ENCODE data around the gene PRDM16. TPM values are rescaled to one million over a fixed set of nuclear protein-coding genes. Genes with fewer than 3 reads are reported as not detected.

The PRDM16 gene
- polyA plus RNA-seq, 2 of the 4 experiments (the other 2 are of a cell fraction), result 0.03 to 0.35 TPM

DNA sequence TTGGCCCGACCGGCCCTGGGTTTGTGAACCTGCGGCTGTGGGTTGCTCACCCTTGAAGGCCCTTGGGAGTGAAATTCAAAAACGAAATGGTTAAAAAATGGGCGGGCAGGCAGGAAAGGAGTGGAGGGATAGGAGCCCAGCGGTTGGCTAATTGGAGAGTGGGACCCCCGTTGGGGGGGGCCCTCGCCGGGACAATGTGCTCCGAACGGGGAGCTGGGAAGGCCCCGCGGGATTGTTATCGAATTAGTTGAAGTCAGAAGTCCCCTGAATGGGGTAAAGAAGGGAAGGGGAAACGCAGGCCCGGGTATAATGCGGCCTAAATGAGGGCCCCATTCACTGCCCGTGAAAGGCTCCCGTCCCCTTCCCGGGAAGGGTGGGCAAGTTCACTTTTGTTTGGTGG lies 135.7 kb downstream of the PRDM16 start:
- Histone ChIP-seq H3K4me1 (no peaks in the 10 kb centered on the region), H3K9me3 (no peaks in the 10 kb centered on the region), H3K4me3 (no peak overlapping the region), H3K27ac (no peak overlapping the region), H3K4me2 (no peak overlapping the region)
- ChIA-PET POLR2A (no interaction called here), CTCF (no interaction called here)
- WGBS (ENCODE audit: missing lambda C conversion rate), result 62% methylated on average over 19 of the region's 20 CpGs
- TF ChIP-seq FOSB (CRISPR knock-in tag; IDR thresholded peaks at IDR 0.05) (no peak), KDM1A (IDR thresholded peaks at IDR 0.05; ENCODE audit: low read depth) (no peak), CHD4 (IDR thresholded peaks at IDR 0.05; ENCODE audit: borderline replicate concordance) (no peak), PHF8 (IDR thresholded peaks at IDR 0.05; ENCODE audit: borderline replicate concordance, low read depth) (no peak), POLR2A (IDR thresholded peaks at IDR 0.05; ENCODE audit: low read length) (no peak)
- TF ChIP-seq, protein P1, sequence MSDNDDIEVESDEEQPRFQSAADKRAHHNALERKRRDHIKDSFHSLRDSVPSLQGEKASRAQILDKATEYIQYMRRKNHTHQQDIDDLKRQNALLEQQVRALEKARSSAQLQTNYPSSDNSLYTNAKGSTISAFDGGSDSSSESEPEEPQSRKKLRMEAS (IDR thresholded peaks at IDR 0.05), result no peak
- DNase-seq (ENCODE audit: low read depth in 1 of 2, low spot score in 1 of 2), result no peak
- no peak for FAIRE-seq
- no peak for ATAC-seq

DNA sequence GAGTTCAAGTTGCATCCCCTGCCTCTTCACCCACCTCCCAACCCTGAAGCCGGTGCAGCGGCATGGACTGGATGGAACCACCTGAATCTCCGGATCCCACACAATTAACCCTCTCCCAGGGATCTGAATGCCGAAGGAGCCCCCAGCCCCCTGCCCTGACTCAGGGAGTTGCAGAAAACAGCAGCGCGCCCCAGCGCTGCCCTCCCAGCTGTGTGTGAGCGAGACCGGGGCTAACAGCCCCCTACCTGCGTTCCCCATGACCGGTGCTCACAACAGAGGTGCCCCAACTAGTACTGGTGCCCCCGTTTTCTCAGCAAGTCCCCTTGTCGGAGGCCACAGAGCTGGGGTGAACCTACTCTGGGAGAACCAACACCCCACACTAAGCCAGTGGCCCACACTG lies 136.8 kb downstream of the PRDM16 start:
- H3K27ac ChIP-seq, result no peak overlapping the region
- H3K4me1 ChIP-seq, result no peaks in the 10 kb centered on the region
- ATAC-seq (no peak), DNase-seq (ENCODE audit: low read depth in 1 of 2, low spot score in 1 of 2) (no peak), FAIRE-seq (no peak)
- TF ChIP-seq NPAS2 (CRISPR knock-in tag; IDR thresholded peaks at IDR 0.05; ENCODE audit: borderline replicate concordance), result no peak
- no peak for TF ChIP-seq JUN (IDR thresholded peaks at IDR 0.05)
- no peak for TF ChIP-seq PHF8 (IDR thresholded peaks at IDR 0.05; ENCODE audit: borderline replicate concordance, low read depth)
- TF ChIP-seq NFE2L2 (conservative IDR thresholded peaks at IDR 0.05; ENCODE audit: low read length), result no peak
- TF ChIP-seq ZNF302 (CRISPR knock-in tag; IDR thresholded peaks at IDR 0.05), result no peak
- TF ChIP-seq, protein P2, sequence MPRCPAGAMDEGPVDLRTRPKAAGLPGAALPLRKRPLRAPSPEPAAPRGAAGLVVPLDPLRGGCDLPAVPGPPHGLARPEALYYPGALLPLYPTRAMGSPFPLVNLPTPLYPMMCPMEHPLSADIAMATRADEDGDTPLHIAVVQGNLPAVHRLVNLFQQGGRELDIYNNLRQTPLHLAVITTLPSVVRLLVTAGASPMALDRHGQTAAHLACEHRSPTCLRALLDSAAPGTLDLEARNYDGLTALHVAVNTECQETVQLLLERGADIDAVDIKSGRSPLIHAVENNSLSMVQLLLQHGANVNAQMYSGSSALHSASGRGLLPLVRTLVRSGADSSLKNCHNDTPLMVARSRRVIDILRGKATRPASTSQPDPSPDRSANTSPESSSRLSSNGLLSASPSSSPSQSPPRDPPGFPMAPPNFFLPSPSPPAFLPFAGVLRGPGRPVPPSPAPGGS (IDR thresholded peaks at IDR 0.05), result no peak
- TF ChIP-seq, protein P3, sequence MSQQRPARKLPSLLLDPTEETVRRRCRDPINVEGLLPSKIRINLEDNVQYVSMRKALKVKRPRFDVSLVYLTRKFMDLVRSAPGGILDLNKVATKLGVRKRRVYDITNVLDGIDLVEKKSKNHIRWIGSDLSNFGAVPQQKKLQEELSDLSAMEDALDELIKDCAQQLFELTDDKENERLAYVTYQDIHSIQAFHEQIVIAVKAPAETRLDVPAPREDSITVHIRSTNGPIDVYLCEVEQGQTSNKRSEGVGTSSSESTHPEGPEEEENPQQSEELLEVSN (IDR thresholded peaks at IDR 0.05; ENCODE audit: borderline replicate concordance, low read depth), result no peak
- no peak for TF ChIP-seq POLR2A (IDR thresholded peaks at IDR 0.05; ENCODE audit: low read length)
- no peak for TF ChIP-seq HOXB13 (CRISPR knock-in tag; IDR thresholded peaks at IDR 0.05; ENCODE audit: low read depth)
- no peak for TF ChIP-seq ZFP36 (IDR thresholded peaks at IDR 0.05; ENCODE audit: borderline replicate concordance, partially characterized antibody)
- no peak for TF ChIP-seq RARB (CRISPR knock-in tag; IDR thresholded peaks at IDR 0.05)
- no peak for TF ChIP-seq CEBPB (IDR thresholded peaks at IDR 0.05)
- TF ChIP-seq JUNB (IDR thresholded peaks at IDR 0.05), result no peak
- TF ChIP-seq, protein P4, sequence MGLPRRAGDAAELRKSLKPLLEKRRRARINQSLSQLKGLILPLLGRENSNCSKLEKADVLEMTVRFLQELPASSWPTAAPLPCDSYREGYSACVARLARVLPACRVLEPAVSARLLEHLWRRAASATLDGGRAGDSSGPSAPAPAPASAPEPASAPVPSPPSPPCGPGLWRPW (IDR thresholded peaks at IDR 0.05), result no peak
- H3K4me3 ChIP-seq, result no peak overlapping the region
- POLR2A ChIA-PET, result no interaction called here
- H3K4me2 ChIP-seq, result no peak overlapping the region
- WGBS (ENCODE audit: missing lambda C conversion rate), result 72% methylated on average over 3 of the region's 13 CpGs
- CTCF ChIA-PET, result no interaction called here
- H3K9me3 ChIP-seq, result no peaks in the 10 kb centered on the region

DNA sequence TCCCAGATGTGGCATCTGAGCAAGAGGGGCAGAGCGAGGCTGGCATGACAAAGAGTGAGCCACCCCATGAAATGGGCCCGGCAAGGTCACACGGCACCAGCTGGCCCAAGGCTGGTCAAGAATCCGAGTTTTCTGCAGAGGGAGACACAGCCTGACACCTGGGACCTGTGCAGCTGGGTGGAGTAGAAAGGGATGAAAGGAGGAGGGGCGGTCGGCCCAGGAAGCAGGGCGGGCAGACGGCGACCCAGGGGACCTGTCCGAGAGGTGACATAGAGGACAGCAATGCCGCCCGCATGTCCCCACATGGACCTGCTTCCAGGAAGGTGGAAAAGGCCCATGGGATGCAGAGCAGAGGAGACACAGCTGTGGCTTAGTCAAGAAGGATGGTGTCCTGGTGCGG lies 137.7 kb downstream of the PRDM16 start:
- DNase-seq (ENCODE audit: low read depth in 1 of 2, low spot score in 1 of 2) (no peak), ATAC-seq (no peak), FAIRE-seq (no peak)
- POLR2A ChIA-PET, result no interaction called here
- no peak for TF ChIP-seq NR3C1 (IDR thresholded peaks at IDR 0.05)
- Histone ChIP-seq H3K9me3 (no peaks in the 10 kb centered on the region), H3K4me3 (no peak overlapping the region), H3K4me1 (no peaks in the 10 kb centered on the region), H3K27ac (no peak overlapping the region), H3K4me2 (no peak overlapping the region)
- 64% methylated on average over 10 of the region's 13 CpGs for WGBS (ENCODE audit: missing lambda C conversion rate)
- CTCF ChIA-PET, result no interaction called here

DNA sequence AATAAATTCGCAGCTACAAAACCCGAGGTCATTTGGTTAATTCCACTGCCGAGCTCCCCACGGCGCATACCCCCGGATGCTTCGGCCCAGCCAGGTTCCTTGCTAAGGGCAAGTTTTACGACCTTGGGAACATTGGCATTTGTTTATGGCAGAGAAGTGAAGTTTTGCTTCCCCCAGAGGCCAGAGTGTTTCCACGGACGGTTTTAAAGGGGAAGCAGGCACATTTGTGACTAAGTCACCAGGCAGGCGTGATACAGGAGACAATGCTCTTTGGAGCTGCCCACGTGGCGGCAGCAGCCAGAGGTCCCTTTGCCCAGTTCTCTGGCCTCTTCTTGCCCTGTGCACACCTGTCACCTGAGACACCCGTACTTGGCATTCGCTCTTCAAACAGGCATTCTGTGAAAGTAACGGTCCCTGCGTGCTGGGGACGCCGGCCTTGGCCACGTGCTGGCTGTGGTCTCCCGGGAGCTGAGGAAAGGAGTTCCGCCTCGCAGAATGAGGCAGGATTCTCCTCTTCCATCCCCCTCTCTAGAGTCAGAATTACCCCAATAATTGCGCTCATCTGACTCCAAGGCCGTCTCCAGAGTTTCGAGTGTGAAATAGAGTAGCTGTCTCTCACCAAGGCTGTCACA lies 138.3 kb downstream of the PRDM16 start:
- Histone ChIP-seq H3K4me3 (no peak overlapping the region), H3K9me3 (no peaks in the 10 kb centered on the region), H3K27ac (no peak overlapping the region), H3K4me1 (no peaks in the 10 kb centered on the region), H3K4me2 (no peak overlapping the region)
- ATAC-seq, result no peak
- DNase-seq (ENCODE audit: low read depth in 1 of 2, low spot score in 1 of 2), result no peak
- CTCF ChIA-PET, result interaction anchor here (1.4 kb wide), 1 partner anchor 194 kb away, joined by 3 read pairs; no protein-coding TSS in a partner anchor
- 62% methylated on average over 16 of the region's 26 CpGs for WGBS (ENCODE audit: missing lambda C conversion rate)
- FAIRE-seq, result no peak
- TF ChIP-seq NFE2L2 (conservative IDR thresholded peaks at IDR 0.05; ENCODE audit: low read length), result no peak
- no peak for TF ChIP-seq EP300 (IDR thresholded peaks at IDR 0.05)
- TF ChIP-seq JUNB (IDR thresholded peaks at IDR 0.05), result no peak
- TF ChIP-seq SMC3 (IDR thresholded peaks at IDR 0.05), result no peak
- no peak for TF ChIP-seq ZSCAN20 (CRISPR knock-in tag; IDR thresholded peaks at IDR 0.05)
- TF ChIP-seq ZC3H11A (IDR thresholded peaks at IDR 0.05), result no peak
- TF ChIP-seq, protein P3 (IDR thresholded peaks at IDR 0.05; ENCODE audit: borderline replicate concordance, low read depth), result no peak
- TF ChIP-seq, protein P4 (IDR thresholded peaks at IDR 0.05), result no peak
- TF ChIP-seq GATA3 (IDR thresholded peaks at IDR 0.05; ENCODE audit: borderline replicate concordance), result no peak
- no peak for TF ChIP-seq KDM1A (IDR thresholded peaks at IDR 0.05; ENCODE audit: low read depth)
- TF ChIP-seq CEBPB (IDR thresholded peaks at IDR 0.05), result no peak
- POLR2A ChIA-PET, result no interaction called here

All from A549 (cell line).